ENCODE data around the gene PIM1. TPM values are rescaled to one million over a fixed set of nuclear protein-coding genes. Genes with fewer than 3 reads are reported as not detected.

Gene PIM1
- total RNA-seq, 1 donor from 2014 or later: 28.9 TPM

DNA sequence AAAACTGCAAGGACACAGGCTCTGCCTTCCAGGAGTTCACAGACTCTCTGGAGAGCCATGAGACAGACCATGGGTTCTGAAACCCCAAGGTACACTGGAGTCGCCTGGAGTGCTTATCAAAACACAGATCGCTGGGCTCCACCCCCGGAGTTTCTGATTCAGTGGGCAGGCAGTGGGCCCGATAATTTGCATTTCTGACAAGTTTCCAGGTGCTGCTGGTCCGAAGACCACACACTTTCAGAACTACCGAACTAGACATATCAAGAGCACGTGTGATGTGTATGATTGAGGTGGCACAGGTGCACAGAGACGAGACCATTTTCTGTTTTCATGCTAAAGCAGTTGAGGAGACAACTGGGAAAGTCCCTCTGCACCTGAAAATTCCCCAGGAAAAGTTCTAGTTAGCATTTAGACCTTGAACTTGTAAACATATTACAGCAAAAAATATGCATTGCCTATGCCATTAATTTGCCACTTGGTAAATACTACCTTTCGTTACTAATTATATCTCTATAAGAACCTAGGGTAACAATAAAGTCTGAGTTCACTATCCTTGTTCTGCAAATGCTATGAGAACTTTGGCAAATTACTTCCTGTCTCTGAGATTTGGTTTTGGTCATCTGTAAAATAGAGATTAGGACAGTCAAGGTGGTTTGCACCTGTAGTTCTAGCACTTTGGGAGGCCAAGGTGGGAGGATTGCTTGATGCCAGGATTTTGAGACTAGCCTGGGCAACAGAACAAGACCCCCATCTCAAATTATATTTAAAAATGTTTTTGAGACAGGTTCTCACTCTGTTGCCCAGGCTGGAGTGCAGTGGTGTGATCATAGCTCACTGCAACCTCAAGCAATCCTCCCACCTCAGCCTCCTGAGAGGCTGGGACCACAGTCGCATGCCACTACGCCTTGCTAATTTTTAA, 14.3 kb upstream of the PIM1 start:
- H3K4me3 ChIP-seq: no peak overlapping the region
- intact Hi-C loops (cut with micrococcal nuclease): no loop called here
- peaks cover 1% of the 10 kb centered on the region for H3K4me1 ChIP-seq
- no peaks in the 10 kb centered on the region for H3K36me3 ChIP-seq
- H3K9me3 ChIP-seq (replicated peaks): no peaks in the 10 kb centered on the region
- no peak for DNase-seq
- no peaks in the 10 kb centered on the region for H3K27me3 ChIP-seq (ENCODE audit: low read depth)
- no peak overlapping the region for H3K27ac ChIP-seq (replicated peaks)
- TF ChIP-seq, protein P1, sequence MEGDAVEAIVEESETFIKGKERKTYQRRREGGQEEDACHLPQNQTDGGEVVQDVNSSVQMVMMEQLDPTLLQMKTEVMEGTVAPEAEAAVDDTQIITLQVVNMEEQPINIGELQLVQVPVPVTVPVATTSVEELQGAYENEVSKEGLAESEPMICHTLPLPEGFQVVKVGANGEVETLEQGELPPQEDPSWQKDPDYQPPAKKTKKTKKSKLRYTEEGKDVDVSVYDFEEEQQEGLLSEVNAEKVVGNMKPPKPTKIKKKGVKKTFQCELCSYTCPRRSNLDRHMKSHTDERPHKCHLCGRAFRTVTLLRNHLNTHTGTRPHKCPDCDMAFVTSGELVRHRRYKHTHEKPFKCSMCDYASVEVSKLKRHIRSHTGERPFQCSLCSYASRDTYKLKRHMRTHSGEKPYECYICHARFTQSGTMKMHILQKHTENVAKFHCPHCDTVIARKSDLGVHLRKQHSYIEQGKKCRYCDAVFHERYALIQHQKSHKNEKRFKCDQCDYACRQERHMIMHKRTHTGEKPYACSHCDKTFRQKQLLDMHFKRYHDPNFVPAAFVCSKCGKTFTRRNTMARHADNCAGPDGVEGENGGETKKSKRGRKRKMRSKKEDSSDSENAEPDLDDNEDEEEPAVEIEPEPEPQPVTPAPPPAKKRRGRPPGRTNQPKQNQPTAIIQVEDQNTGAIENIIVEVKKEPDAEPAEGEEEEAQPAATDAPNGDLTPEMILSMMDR (IDR thresholded peaks at IDR 0.05; ENCODE audit: borderline replicate concordance): no peak

DNA sequence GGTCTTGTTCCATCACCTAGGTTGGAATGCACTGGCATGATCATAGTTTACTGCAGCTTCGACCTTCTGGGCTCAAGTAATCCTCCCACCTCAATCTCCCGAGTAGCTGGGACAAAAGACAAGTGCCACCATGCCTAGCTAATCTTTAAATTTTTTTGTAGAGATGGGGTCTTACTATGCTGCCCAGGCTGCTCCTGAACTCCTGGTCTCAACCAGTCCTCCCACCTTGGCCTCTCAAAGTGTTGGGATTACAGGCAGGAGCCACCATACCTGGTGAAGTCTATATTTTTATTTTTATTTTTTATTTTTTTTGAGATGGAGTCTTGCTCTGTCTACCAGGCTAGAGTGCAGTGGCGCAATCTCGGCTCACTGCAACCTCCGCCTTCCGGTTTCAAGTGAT, 11.4 kb upstream of the PIM1 start:
- TF ChIP-seq, protein P1 (IDR thresholded peaks at IDR 0.05; ENCODE audit: borderline replicate concordance): no peak
- no peaks in the 10 kb centered on the region for H3K9me3 ChIP-seq (replicated peaks)
- H3K4me1 ChIP-seq: peaks cover 8% of the 10 kb centered on the region
- H3K27ac ChIP-seq (replicated peaks): no peak overlapping the region
- no peaks in the 10 kb centered on the region for H3K27me3 ChIP-seq (ENCODE audit: low read depth)
- no peaks in the 10 kb centered on the region for H3K36me3 ChIP-seq
- no peak for DNase-seq
- H3K4me3 ChIP-seq: no peak overlapping the region
- intact Hi-C loops (cut with micrococcal nuclease): no loop called here

DNA sequence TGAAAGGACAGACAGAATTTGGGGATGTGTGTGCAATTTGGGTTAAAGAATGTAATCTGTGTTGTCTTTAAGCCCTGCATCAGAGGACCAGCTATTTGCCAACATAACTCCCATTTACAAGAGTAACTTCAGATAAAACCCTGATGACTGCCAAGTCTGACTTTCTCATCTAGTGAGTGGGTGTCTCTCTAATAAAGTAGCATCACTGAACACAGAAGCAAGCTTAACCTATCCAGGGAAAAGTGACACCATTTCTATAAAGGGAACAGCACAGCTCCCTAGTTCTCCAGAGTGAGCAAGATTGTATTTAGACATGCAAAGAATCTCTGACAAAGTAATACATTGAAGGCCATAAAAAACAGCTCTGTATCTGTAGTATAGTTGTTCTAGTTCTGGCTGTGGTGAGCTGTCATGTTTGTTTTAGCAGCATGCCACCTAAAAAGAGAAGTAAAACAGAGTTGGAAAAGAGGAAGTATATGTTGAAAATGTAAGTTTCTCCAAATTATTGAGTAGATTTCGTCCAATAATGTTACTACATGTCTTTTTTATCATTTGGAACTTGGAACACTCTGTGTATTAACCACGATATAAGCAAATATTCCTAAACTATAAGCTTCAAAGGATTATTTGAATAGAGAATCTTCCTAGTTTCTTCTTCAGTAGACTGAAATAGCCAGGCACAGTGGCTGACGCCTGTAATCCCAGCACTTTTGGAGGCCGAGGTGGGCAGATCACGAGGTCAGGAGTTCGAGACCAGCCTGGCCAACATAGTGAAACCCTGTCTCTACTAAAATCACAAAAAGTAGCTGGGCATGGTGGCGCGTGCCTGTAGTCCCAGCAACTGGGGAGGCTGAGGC, 8.8 kb upstream of the PIM1 start:
- TF ChIP-seq, protein P1 (IDR thresholded peaks at IDR 0.05; ENCODE audit: borderline replicate concordance): no peak
- intact Hi-C loops (cut with micrococcal nuclease): no loop called here
- Histone ChIP-seq H3K4me1 (peaks cover 8% of the 10 kb centered on the region), H3K36me3 (no peaks in the 10 kb centered on the region), H3K27me3 (ENCODE audit: low read depth) (no peaks in the 10 kb centered on the region), H3K9me3 (replicated peaks) (no peaks in the 10 kb centered on the region), H3K4me3 (no peak overlapping the region), H3K27ac (replicated peaks) (peak overlapping the region; percentile 6)
- no peak for DNase-seq

DNA sequence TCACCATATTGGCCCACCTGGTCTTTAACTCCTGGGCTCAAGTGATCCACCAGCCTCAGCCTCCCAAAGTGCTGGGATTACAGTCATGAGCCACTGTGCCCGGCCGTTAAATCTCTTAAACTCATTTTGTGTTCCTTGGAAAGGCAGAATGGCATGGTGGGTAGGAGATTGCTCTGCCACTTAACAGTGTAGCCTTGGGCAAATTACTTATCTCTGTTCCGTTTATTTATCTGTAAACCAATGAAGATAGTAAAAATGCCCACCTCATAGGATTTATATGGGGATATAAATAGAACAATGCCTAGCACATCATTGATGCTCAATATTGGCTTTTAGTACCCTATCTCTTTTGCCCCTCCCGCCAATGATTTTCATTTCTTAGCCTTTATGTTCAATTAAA, 7.2 kb upstream of the PIM1 start:
- TF ChIP-seq, protein P1 (IDR thresholded peaks at IDR 0.05; ENCODE audit: borderline replicate concordance): no peak
- intact Hi-C loops (cut with micrococcal nuclease): no loop called here
- DNase-seq: no peak

DNA sequence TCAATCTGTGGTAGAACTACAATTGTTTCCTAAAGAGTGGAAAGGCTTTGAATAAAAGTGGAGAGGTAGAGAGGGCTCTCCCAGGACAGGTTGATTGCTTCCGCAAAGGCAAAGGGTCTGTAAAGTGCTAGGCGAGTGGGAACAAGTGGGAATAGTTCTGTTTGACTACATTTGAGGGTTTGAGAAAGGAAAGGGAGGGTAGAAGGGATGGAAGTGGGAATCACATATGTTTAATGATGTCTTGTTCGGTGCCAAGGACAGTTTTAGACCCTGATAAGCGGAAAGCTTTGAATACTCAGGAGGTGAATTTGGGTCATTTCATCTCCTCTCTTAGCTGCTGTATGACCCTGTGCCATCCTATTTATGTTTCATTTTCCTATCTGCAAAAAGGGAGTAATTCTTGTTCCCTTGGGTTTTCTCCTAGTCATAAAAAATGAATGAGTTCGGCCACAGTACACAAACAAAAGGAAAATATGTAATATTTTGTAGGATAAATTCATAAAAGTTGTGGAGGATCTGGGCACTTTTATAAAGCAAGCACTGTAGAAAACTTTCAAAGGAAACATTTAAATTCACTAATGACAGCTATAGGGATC, 1.7 kb upstream of the PIM1 start:
- H3K27ac ChIP-seq (replicated peaks): peak overlapping the region; percentile 95
- H3K4me1 ChIP-seq: peaks cover 46% of the 10 kb centered on the region
- TF ChIP-seq, protein P1 (IDR thresholded peaks at IDR 0.05; ENCODE audit: borderline replicate concordance): no peak
- peak overlapping the region; percentile 98 for H3K4me3 ChIP-seq
- no peak for DNase-seq
- H3K36me3 ChIP-seq: peaks cover 8% of the 10 kb centered on the region
- H3K9me3 ChIP-seq (replicated peaks): no peaks in the 10 kb centered on the region
- no peaks in the 10 kb centered on the region for H3K27me3 ChIP-seq (ENCODE audit: low read depth)
- intact Hi-C loops (cut with micrococcal nuclease): no loop called here

More for the DNA sequence above, 7.2 kb upstream of the PIM1 start:
- no peak overlapping the region for H3K27ac ChIP-seq (replicated peaks)
- H3K4me3 ChIP-seq: no peak overlapping the region
- H3K36me3 ChIP-seq: no peaks in the 10 kb centered on the region
- H3K4me1 ChIP-seq: peaks cover 8% of the 10 kb centered on the region
- no peaks in the 10 kb centered on the region for H3K27me3 ChIP-seq (ENCODE audit: low read depth)
- H3K9me3 ChIP-seq (replicated peaks): no peaks in the 10 kb centered on the region
